GM13977 (cell line): ENCODE results near the gene SLC38A2.

Source experiments
- DNase-seq: peaks from one replicate; pipeline ENCODE4 v3.0.0; 2012; ENCODE audit warnings: low spot score
- CTCF ChIP-seq: IDR thresholded peaks from 2 replicates; pipeline ENCODE4 v1.5.1; 2012; ENCODE audit warnings: mild to moderate bottlenecking, control low read depth; ENCODE audit not compliant: insufficient read depth; ENCODE audit errors: extremely low read depth, missing control alignments
- in situ Hi-C: fragments of 300-500 bp; cut with MboI; formaldehyde crosslinking; loops from one replicate; pipeline ENCODE4 v1.12.0; 2022; ENCODE audit warnings: low sequenced_read_pairs, low pct_unique_long_range_greater_than_20kb, mixed read lengths, inconsistent platforms; ENCODE audit not compliant: unreplicated experiment

SLC38A2 gene

GRCh38 chr12:46359667-46360280 lies 12.8 kb downstream of the SLC38A2 start:
- no peak for TF ChIP-seq CTCF
- DNase-seq, result no peak
- in situ Hi-C loops, result loop anchor here (25.0 kb wide), 1 partner anchor 303 kb away; no protein-coding TSS in a partner anchor

GRCh38 chr12:46358791-46359666 lies 13.5 kb downstream of the SLC38A2 start:
- in situ Hi-C loops, result loop anchor here (25.0 kb wide), 1 partner anchor 303 kb away; no protein-coding TSS in a partner anchor
- no peak for DNase-seq

GRCh38 chr12:46358325-46358700 lies 14.3 kb downstream of the SLC38A2 start:
- no peak for DNase-seq
- no peak for TF ChIP-seq CTCF
- in situ Hi-C loops, result loop anchor here (25.0 kb wide), 1 partner anchor 304 kb away; no protein-coding TSS in a partner anchor

More at GRCh38 chr12:46358791-46359666, 13.5 kb downstream of the SLC38A2 start:
- no peak for TF ChIP-seq CTCF

- TF ChIP-seq CTCF, result no peak
- no peak for DNase-seq
- in situ Hi-C loops, result loop anchor here (25.0 kb wide), 1 partner anchor 305 kb away; no protein-coding TSS in a partner anchor
These were observed 14.9 kb downstream of the SLC38A2 start for GRCh38 chr12:46357438-46358324.

- in situ Hi-C loops, result loop anchor here (25.0 kb wide), 1 partner anchor 305 kb away; no protein-coding TSS in a partner anchor
- TF ChIP-seq CTCF, result no peak
- DNase-seq, result no peak
These were observed 15.7 kb downstream of the SLC38A2 start for GRCh38 chr12:46356655-46357437.
